HG02623 (cell line): ENCODE data around the gene AFF4.
"Not testable (repeated sequence)": the region's sequence is repeated elsewhere in the genome, so short reads cannot be mapped to it uniquely, and the experiment has no call there.

Experiments used
- ATAC-seq: cut with Tn5 transposase; IDR thresholded peaks from one replicate; pipeline ENCODE4 v1.9.1; 2021; ENCODE audit warnings: moderate library complexity; ENCODE audit not compliant: unreplicated experiment

The AFF4 gene

DNA sequence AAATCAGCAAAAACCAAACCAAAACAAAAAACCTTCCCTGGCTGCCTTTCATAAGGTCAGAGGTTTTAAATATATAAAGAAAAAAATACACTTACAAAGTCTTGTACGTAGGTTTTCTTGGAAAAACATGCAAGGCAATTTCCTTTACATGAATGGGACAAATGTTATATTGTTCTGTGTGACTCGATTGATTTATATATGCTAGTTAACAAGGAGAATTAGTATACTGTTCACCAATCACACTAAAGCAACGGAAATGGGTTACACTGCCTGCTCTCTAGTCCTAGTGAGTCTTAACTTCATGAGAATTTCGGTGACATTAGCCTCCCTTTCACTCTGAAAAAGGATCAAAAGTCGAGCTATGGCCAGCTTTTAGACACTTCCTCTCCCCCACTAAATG lies 102.7 kb downstream of the AFF4 start:
- no peak for ATAC-seq

- ATAC-seq = no peak
These were observed 103.5 kb downstream of the AFF4 start for GRCh38 chr5:132859889-132860437.

GRCh38 chr5:132856011-132856410 lies 107.4 kb downstream of the AFF4 start:
- ATAC-seq = no peak

- ATAC-seq = not testable (repeated sequence)
These were observed 108.4 kb downstream of the AFF4 start for GRCh38 chr5:132854992-132855391.

DNA sequence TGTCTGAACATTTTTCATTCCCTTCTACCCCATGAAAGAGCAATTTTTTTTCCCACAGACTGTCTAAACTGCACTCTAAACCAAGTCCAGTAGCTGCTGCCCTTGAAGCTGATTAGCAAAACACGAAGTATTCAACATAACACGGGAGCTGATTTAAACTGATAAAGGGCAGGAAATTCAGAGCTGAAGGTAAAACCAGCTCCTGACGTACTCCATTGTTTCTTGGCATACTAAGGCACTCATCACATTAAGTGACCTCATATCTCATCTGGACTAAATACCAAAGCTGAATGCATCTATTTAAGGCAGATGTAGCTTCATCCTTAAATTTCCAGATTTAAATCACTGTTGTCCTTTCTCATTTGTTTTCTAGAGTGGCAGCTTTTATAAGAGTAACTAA lies 109.1 kb downstream of the AFF4 start:
- no peak for ATAC-seq

GRCh38 chr5:132853790-132854189 lies 109.6 kb downstream of the AFF4 start:
- ATAC-seq = no peak

- no peak for ATAC-seq
These were observed 110.1 kb downstream of the AFF4 start for GRCh38 chr5:132853323-132853722.

DNA sequence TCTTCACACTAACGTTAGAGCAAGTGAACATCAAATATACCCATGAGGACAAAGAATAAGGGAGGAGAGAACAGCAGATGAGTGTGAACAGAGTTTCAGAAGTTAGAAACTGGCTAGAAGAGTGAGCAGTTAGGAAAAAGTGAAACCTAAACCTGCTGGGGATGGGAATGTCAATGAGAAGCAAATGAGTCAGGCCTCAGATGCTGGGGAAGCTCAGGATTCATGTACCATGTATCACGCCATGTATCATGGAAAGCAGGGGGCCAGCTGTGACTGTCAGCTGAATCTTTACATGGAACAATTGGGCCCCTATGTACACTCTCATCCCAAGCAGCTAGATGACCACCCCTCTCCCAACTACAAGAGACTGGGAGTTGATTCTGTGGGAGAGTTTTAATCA lies 113.4 kb downstream of the AFF4 start:
- no peak for ATAC-seq

GRCh38 chr5:132849347-132849746 lies 114.1 kb downstream of the AFF4 start:
- ATAC-seq = no peak

DNA sequence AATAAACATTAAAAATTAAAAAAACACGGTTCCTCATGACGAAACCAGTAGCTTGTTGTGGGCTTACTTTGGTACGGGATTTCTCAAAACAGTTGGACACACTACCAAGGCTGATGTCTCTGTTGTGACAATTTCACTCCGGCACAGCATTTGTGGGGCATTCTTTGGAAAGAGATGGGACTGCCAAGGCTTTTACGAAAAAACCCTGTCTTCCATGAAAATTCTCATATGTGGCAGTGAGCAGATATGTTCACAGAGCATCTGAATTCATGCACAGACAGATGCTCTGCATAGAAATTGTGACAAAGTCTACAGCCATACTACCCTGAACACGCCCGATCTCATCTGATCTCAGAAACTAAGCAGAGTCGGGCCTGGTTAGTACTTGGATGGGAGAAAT lies 115.2 kb downstream of the AFF4 start:
- no peak for ATAC-seq

DNA sequence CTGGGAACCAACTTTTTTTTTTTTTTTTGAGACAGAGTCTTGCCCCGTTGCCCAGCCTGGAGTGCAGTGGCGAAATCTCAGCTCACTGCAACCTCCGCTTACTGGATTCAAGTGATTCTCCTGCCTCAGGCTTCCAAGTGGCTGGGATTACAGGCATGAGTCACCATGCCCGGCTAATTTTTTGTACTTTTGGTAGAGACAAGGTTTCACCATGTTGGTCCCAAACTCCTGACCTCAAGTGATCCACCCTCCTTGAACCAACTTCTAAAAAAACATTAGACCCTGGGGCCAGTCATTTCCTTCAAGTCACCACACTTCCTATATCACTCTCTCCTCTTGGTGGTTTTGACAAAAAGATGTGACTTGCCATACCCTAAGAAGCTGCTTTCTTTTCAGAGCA lies 122.1 kb downstream of the AFF4 start:
- ATAC-seq = no peak

GRCh38 chr5:132840896-132841295 lies 122.5 kb downstream of the AFF4 start:
- ATAC-seq = no peak

DNA sequence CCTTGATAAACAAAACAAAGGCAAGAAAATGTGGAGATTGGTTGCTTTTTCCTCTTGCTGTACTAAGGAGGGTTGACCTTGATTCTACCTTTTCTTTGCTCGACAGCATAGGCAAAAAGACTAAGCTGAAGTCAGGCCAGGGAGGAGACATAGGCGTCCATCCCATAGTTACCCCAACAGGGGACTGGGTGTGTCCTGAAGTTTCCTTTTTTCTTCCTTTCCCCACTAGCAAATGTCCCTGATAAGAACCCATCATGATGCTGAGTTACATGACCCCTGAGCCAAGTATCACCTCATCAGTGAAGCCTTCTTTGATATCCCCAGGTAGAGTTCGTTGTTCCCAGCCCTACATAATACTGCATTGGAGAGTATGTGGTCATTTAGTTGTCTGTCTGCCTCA lies 123.1 kb downstream of the AFF4 start:
- ATAC-seq = no peak

DNA sequence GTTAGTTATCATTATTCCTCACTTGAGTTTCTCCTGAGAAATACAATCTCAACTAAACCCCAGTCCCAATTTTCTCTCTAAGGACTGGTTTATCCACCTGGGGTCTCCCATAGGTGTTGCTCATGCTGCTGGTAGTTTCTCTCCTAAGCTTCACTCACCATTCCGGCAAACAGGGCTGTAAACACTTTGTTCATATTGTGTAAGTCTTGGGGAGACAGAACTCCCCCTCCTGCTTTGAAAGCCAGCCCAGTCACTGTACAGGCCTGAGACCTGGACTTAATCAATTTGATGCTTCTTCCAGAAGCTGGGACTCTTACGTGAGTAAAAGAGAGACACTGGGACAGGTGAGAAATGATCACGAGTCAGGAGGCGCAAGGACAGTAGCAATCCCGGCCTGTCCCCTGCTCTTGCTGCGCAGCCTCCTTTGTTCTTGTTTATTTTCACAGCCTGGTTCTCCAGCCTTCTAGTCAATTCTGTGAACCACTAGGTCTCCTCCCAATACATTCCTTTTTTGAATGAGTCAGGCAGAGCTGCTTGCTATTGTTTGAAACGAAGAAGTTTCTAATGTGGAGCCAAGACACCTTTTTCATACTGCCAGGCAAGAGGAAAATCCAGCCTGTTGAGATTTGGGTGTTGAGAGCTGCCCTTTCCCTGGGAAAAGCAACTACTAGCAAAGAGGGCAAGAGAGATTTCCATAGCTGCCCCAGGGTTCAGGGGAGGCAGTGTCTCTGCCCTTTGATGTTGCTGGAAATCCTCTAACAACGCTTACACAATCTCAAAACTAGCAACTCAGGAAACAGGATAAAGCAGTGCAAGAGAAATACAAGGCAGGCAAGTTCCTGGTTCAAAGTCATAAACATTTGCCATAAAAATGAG lies 123.8 kb downstream of the AFF4 start:
- no peak for ATAC-seq

- ATAC-seq = no peak
These were observed 124.7 kb downstream of the AFF4 start for GRCh38 chr5:132838516-132839282.

DNA sequence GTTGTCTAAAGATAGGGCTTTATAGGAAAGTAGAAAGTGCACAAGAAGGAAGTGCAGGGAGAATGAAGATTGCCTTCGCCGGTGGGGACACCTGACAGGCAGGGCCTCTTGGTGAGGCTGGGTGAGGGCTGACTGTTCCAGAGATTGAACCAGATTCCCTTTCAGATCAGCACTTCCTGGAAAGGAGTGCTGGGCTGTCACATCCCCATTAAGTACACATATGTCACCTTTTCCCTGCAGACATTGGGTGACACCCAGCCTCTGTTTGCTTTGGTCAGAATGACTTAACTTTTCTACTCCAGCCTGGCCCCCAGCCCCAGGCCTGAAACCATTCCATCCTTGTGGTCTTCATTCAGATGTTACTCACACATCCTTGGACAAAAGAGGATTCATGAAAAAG lies 125.6 kb downstream of the AFF4 start:
- ATAC-seq = no peak

DNA sequence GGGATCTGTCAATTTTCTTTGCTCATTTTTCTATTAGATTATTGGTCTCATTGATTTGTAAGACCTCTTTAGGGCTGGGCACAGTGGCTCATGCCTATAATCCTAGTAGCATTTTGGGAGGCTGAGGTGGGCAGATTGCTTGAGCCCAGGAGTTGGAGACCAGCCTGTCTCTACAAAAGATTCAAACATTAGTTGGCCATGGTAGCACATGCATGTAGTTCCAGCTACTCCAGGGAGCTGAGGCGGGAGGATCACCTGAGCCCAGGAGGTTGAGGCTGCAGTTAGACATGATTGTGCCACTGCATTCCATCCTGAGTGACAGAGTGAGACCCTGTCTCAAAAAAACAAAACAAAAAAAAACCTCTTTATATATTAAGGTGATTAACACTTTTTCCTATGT lies 126.6 kb downstream of the AFF4 start:
- no peak for ATAC-seq

DNA sequence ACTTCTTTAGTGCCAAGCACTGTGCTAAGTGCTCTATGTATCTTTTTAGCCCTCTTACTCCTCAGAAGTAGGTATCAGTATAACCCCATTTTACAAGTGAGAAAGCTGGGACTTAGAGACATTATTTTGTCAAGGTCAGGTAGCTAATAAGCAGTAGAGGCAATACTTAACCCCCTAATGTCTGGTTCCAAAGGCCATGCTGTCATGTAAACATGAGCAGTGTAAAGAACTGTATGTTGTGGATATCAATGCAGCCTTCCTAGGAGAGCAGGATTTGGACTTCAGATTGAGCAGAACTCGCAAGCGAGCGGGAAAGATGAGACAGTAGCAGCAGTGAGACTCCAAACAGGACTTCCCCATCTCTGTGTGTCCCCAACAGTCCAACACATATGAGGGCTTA lies 129.4 kb downstream of the AFF4 start:
- no peak for ATAC-seq

GRCh38 chr5:132832612-132833011 lies 130.8 kb downstream of the AFF4 start:
- no peak for ATAC-seq

DNA sequence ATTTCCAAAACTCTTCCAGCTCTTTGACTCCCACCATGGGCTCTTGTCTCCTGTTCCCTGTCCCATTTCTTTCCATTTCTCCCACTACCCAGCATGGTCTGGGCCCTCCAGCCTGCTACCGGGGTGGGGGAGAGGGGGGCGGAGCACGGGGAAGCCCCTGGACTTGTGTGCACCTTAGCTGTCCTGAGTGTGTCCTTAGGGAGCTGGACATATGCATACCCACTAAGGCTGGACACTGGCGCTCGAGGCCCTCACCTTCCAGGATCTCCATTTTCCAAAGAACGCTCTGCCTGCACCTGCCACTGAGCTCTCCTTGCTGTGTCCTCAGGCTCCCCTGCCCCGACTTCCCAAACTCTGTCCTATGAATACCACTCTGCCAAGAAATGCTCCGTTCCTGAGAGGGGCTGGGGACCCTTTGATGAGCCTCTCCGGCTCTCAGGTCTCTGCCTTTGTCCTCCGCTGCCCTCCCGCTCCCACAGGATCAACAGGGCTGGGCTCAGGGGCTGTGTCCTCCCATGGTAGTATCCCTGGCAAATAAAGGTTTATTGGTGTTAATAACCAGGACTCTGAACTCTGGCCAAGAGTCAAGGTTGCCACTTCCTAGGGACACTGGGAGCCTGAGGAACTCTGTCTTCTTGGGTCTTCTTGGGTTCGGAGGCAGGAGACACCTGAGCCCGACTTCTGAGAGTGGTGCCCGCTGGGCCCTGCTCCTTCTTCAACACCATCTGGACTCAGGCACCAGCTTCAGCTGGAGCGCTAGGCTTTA lies 132.2 kb downstream of the AFF4 start:
- ATAC-seq = no peak

DNA sequence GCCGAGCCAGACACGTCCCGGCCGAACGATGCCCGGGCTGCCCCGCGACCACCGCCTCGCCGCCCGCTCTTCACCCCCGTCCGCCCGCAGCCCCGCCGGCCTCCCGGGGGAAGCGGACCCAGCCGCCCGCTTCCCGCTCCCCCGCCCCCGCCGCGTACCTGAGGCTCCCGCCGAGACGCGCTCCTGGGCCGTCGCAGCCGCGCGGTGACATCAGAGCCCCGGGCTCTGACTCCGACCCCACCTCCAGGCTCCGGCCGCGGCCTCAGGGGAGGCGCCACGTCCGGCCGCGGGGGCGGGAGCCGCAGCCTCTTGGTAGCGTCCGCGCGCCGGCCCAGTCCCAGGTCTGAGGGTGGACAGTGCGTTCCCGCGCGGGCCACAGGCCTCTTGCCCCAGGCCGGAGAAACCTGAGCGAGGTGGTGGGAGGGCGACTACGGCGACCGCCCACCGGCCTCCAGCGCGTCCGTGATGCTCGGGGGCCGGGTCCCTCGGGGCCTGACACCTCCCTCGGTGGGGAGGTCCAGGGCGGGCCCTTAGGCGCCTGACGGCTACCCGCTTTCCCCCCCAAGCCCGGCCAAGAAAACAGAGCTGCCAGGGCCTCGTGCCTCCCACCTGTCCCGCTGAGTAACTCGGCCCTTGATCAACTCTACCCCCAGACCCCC lies 132.9 kb downstream of the AFF4 start, which contains the start of gene SHROOM1:
SHROOM1 (minus strand) TSS at position 212 of the 659 bp plus-strand sequence. CDS start 4,507 bp downstream, outside the sequence.
- peak; percentile 61 for ATAC-seq
